GM12878 (cell line): ENCODE results near the gene INVS. TPM values are rescaled to one million over a fixed set of nuclear protein-coding genes. Genes with fewer than 3 reads are reported as not detected.

Source experiments
- ATAC-seq: fragments of 200-7000 bp; cut with Tn5 transposase; 3 replicates; pipeline ENCODE4 v1.9.1; 2020; ENCODE audit warnings: mild to moderate bottlenecking, moderate library complexity
- BruUV-seq: library from RNA; stranded (reverse); fragments of 400-500 nt; replicated peaks from 2 replicates; lab custom pipeline; 2021; lab: Mats Ljungman, UMichigan
- CTCF ChIA-PET: fragments of 300-600 bp; sonication (Branson Sonifier 250); formaldehyde crosslinking; extraction: SDS; loops from one replicate; lab custom pipeline; 2021; ENCODE audit warnings: inconsistent platforms; lab: Yijun Ruan, JAX
- POLR2A ChIA-PET: fragments of 350-600 bp; formaldehyde crosslinking; extraction: SDS; loops from one replicate; lab custom pipeline; 2021; ENCODE audit warnings: inconsistent platforms; lab: Charles Lee
- RAD21 ChIA-PET: fragments of 300-600 bp; sonication (Branson Sonifier 250); formaldehyde crosslinking; loops from one replicate; lab custom pipeline; 2023; ENCODE audit warnings: antibody characterized with exemption; ENCODE audit not compliant: unreplicated experiment; lab: Charles Lee
- SMC1A ChIA-PET: fragments of 300-600 bp; sonication (Branson Sonifier 250); formaldehyde crosslinking; loops from one replicate; lab custom pipeline; 2023; ENCODE audit not compliant: unreplicated experiment, uncharacterized antibody; lab: Charles Lee
- DNase-seq: peaks from one replicate; pipeline ENCODE4 v3.0.0-alpha.2; 2011; ENCODE audit warnings: low read depth, low spot score
- FAIRE-seq: peaks from 3 replicates; lab custom pipeline; 2011; peaks lifted over from hg19 to GRCh38; lab: Jason Lieb, UNC
- H2AFZ ChIP-seq: 2 replicates; pipeline ENCODE4 v1.6.0; 2011; ENCODE audit warnings: low read depth, low read length, control low read depth; ENCODE audit not compliant: control insufficient read depth
- H3K27ac ChIP-seq: 2 replicates; pipeline ENCODE4 v1.5.1; 2011; ENCODE audit warnings: control low read depth; ENCODE audit not compliant: control insufficient read depth, insufficient read depth
- H3K27me3 ChIP-seq, 2 experiments: replicated peaks in 1 of 2; 2 replicates each; pipeline versions ENCODE4 v1.6.0 to v1.6.1; 2011; ENCODE audit warnings: low read length in 1 of 2; ENCODE audit not compliant: control insufficient read depth in 2 of 2, insufficient read depth in 2 of 2
- H3K36me3 ChIP-seq, 2 experiments: 2 replicates each; pipeline ENCODE4 v1.5.1; 2011; ENCODE audit warnings: low read length in 1 of 2; ENCODE audit not compliant: control insufficient read depth in 2 of 2, insufficient read depth in 2 of 2
- H3K4me1 ChIP-seq: 2 replicates; pipeline ENCODE4 v1.6.1; 2011; ENCODE audit warnings: mild to moderate bottlenecking, low read length, moderate library complexity, mixed read lengths; ENCODE audit not compliant: control insufficient read depth, insufficient read depth
- H3K4me2 ChIP-seq: 2 replicates; pipeline ENCODE4 v1.6.0; 2011; ENCODE audit warnings: control low read depth; ENCODE audit not compliant: control insufficient read depth, insufficient read depth
- H3K4me3 ChIP-seq: fragments of 200-600 bp; sonication (generic); 2 replicates; pipeline ENCODE4 v1.5.1; 2016
- H3K79me2 ChIP-seq: 2 replicates; pipeline ENCODE4 v1.6.0; 2011; ENCODE audit warnings: low read length; ENCODE audit not compliant: control insufficient read depth, insufficient read depth
- H3K9ac ChIP-seq: 2 replicates; pipeline ENCODE4 v1.8.0; 2011; ENCODE audit warnings: low read length, control low read depth, mixed read lengths; ENCODE audit not compliant: control insufficient read depth, insufficient read depth
- H3K9me3 ChIP-seq: replicated peaks from 3 replicates; pipeline ENCODE4 v1.5.1; 2011; ENCODE audit warnings: mild to moderate bottlenecking, low read length; ENCODE audit not compliant: control insufficient read depth, insufficient read depth
- H4K20me1 ChIP-seq: 2 replicates; pipeline ENCODE4 v1.6.0; 2011; ENCODE audit not compliant: control insufficient read depth, insufficient read depth
- BACH1 ChIP-seq: fragments of 450-650 bp; IDR thresholded peaks from 2 replicates; pipeline ENCODE4 v1.6.1; 2017; ENCODE audit warnings: mild to moderate bottlenecking, borderline replicate concordance
- BCL11A ChIP-seq: IDR thresholded peaks from 2 replicates; pipeline ENCODE4 v1.6.1; 2011; ENCODE audit warnings: low read depth, low read length
- CBX5 ChIP-seq: sonication (generic); IDR thresholded peaks from 2 replicates; pipeline ENCODE4 v1.6.1; 2016; ENCODE audit warnings: low read depth, moderate library complexity, mild to moderate bottlenecking, inconsistent platforms
- HDGF ChIP-seq: fragments of 450-650 bp; IDR thresholded peaks from 2 replicates; pipeline ENCODE4 v1.6.1; 2016; ENCODE audit warnings: antibody characterized with exemption
- IKZF1 ChIP-seq: fragments of 450-650 bp; conservative IDR thresholded peaks from 2 replicates; pipeline ENCODE4 v1.6.1; 2017; ENCODE audit warnings: antibody characterized with exemption, mild to moderate bottlenecking
- MTA2 ChIP-seq: fragments of 450-650 bp; IDR thresholded peaks from 2 replicates; pipeline ENCODE4 v1.6.1; 2016; ENCODE audit warnings: low read depth, mild to moderate bottlenecking, moderate library complexity
- SIN3A ChIP-seq: IDR thresholded peaks from 2 replicates; pipeline ENCODE4 v1.6.1; 2012; ENCODE audit warnings: low read depth, low read length, improper control_type of control experiment
- SMAD1 ChIP-seq: fragments of 450-650 bp; IDR thresholded peaks from 2 replicates; pipeline ENCODE4 v1.6.1; 2018; ENCODE audit warnings: mild to moderate bottlenecking, low read depth; ENCODE audit not compliant: partially characterized antibody
- SPI1 ChIP-seq: IDR thresholded peaks from 2 replicates; pipeline ENCODE4 v1.6.1; 2011; ENCODE audit warnings: low read depth, mild to moderate bottlenecking, low read length, moderate library complexity, borderline replicate concordance; ENCODE audit not compliant: insufficient read depth
- STAT3 ChIP-seq: IDR thresholded peaks from 2 replicates; pipeline ENCODE4 v1.6.1; 2011; ENCODE audit warnings: low read depth, low read length, improper control_type of control experiment
- TCF3 ChIP-seq: IDR thresholded peaks from 2 replicates; pipeline ENCODE4 v1.6.1; 2012; ENCODE audit warnings: low read depth, mild to moderate bottlenecking, low read length, borderline replicate concordance; ENCODE audit not compliant: insufficient read depth
- YY1 ChIP-seq: IDR thresholded peaks from 2 replicates; pipeline ENCODE4 v1.6.1; 2011; ENCODE audit warnings: low read depth, mild to moderate bottlenecking, low read length
- ZZZ3 ChIP-seq: IDR thresholded peaks from 2 replicates; pipeline ENCODE4 v1.6.1; 2011; ENCODE audit warnings: low read depth; ENCODE audit not compliant: control insufficient read depth, insufficient read length
- WGBS: methylation state at CpG from one replicate; pipeline ENCODE4 v1.1.6; 2016; ENCODE audit warnings: low lambda C conversion rate; ENCODE audit not compliant: insufficient replicate concordance, insufficient coverage; ENCODE audit errors: missing lambda C conversion rate; 5-methylcytosine and 5-hydroxymethylcytosine counted together
- in situ Hi-C: fragments of 300-500 bp; cut with MboI; formaldehyde crosslinking; loops from 9 replicates; pipeline ENCODE4 v1.14.3; 2018; ENCODE audit warnings: mixed read lengths
- intact Hi-C: fragments of 100-400 bp; cut with micrococcal nuclease; formaldehyde crosslinking; loops from one replicate; pipeline ENCODE4 v1.14.2; 2022; ENCODE audit not compliant: unreplicated experiment
- polyA plus RNA-seq, 11 experiments: library from polyadenylated mRNA; depleted of rRNA in 4 of 11; unstranded in 6 of 11; stranded (reverse) in 5 of 11; fragments of >200 nt; fragmentation: Nextera tagmentation in 4 of 11; fragmentation: Illumina TruSeq in 1 of 11; extraction: Ambion mirVana in 4 of 11; extraction: Trizol in 1 of 11; gene quantifications; 1 replicate in 1 of 11; 2 replicates in 10 of 11; pipeline versions ENCODE4 v1.2.1 to v1.2.3, GENCODE V29; 2011 to 2016; ENCODE audit warnings: inconsistent platforms in 2 of 11, missing spikeins in 2 of 11, low read depth in 1 of 11
- total RNA-seq, 4 experiments: library from RNA; depleted of rRNA in 3 of 4; stranded (reverse); fragments of >200 nt in 3 of 4; fragmentation: Illumina TruSeq in 1 of 4; extraction: Trizol in 1 of 4; gene quantifications; 2 replicates each; pipeline versions ENCODE4 v1.2.1 to v1.2.3, GENCODE V29; 2013 to 2021
- TF ChIP-seq, protein P1 (sequence below): IDR thresholded peaks from 2 replicates; pipeline ENCODE4 v1.6.1; 2011; ENCODE audit warnings: borderline replicate concordance, low read depth, mild to moderate bottlenecking, moderate library complexity, low read length; ENCODE audit not compliant: insufficient read depth, poor library complexity, severe bottlenecking
- TF ChIP-seq, protein P2 (sequence below), 3 experiments: IDR thresholded peaks in 2 of 3; conservative IDR thresholded peaks in 1 of 3; 2 replicates each; pipeline ENCODE4 v1.5.1; 2011; ENCODE audit warnings: low read depth in 3 of 3, low read length in 3 of 3, mild to moderate bottlenecking in 3 of 3, control low read depth in 2 of 3, moderate library complexity in 2 of 3, inconsistent platforms in 1 of 3, mixed read lengths in 1 of 3; ENCODE audit not compliant: control insufficient read depth in 2 of 3, insufficient read depth in 1 of 3; ENCODE audit errors: extremely low read depth in 1 of 3
- TF ChIP-seq, protein P3 (sequence below): IDR thresholded peaks from 2 replicates; pipeline ENCODE4 v1.6.1; 2012; ENCODE audit warnings: low read length, inconsistent platforms
- TF ChIP-seq, protein P4 (sequence below): IDR thresholded peaks from 2 replicates; pipeline ENCODE4 v1.6.1; 2012; ENCODE audit warnings: low read depth, low read length, improper control_type of control experiment

The INVS gene
- total and polyA plus RNA-seq, 10 of the 15 experiments (the other 5 are each of a cell fraction or from before 2014, with no cell fraction given), result 0.93 to 20.8 (median 13.2) TPM

DNA sequence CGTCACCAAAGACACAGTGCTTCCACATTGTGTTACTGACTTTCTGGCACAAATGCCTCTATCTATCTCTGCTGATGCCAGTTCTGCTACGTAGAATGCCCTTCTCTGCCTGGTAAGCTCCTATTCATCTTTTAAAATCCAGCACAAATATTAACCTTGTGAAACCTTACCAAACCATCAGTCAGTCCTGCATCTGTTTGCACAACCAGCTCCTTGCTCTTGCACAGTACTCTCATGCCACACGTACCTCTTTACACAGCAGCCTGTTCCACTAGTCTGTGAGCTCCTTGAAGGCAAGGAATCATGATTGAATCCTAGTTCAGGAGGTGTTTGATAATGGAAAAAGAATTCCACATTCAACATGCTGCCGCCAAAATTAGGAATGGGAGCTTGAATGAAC, 197.4 kb downstream of the INVS start:
- Histone ChIP-seq H3K4me2 (no peak overlapping the region), H4K20me1 (no peaks in the 10 kb centered on the region), H3K27me3 (no peaks in the 10 kb centered on the region), H3K4me3 (no peak overlapping the region), H3K27ac (no peak overlapping the region), H3K9me3 (no peaks in the 10 kb centered on the region), H3K36me3 (peaks cover 22 to 33% of the 10 kb centered on the region in 2 experiments), H3K4me1 (no peaks in the 10 kb centered on the region), H3K9ac (no peak overlapping the region), H3K79me2 (no peaks in the 10 kb centered on the region), H2AFZ (no peak overlapping the region)
- SMC1A ChIA-PET, result interaction anchor here (1.3 to 1.6 kb wide), 2 partner anchors 12 to 45 kb away, joined by 3 to 4 read pairs; no protein-coding TSS in a partner anchor
- intact Hi-C loops (no loop called here), in situ Hi-C loops (no loop called here)
- ATAC-seq, result no peak
- no peak for DNase-seq
- CTCF ChIA-PET, result interaction anchor here (1.0 to 1.1 kb wide), 2 partner anchors 9 to 28 kb away, joined by 3 read pairs; no protein-coding TSS in a partner anchor
- BruUV-seq, result no TSS peak
- no peak for FAIRE-seq
- POLR2A ChIA-PET, result no interaction called here
- RAD21 ChIA-PET, result no interaction called here
- WGBS, result 99% methylated on average over 4 of the region's 4 CpGs
- TF ChIP-seq IKZF1 (no peak), HDGF (no peak), BACH1 (no peak), SPI1 (no peak), SIN3A (no peak), BCL11A (no peak), CBX5 (no peak), SMAD1 (no peak), MTA2 (no peak), YY1 (no peak), STAT3 (no peak), TCF3 (no peak), ZZZ3 (no peak)
- TF ChIP-seq, protein P1, sequence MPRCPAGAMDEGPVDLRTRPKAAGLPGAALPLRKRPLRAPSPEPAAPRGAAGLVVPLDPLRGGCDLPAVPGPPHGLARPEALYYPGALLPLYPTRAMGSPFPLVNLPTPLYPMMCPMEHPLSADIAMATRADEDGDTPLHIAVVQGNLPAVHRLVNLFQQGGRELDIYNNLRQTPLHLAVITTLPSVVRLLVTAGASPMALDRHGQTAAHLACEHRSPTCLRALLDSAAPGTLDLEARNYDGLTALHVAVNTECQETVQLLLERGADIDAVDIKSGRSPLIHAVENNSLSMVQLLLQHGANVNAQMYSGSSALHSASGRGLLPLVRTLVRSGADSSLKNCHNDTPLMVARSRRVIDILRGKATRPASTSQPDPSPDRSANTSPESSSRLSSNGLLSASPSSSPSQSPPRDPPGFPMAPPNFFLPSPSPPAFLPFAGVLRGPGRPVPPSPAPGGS, result no peak
- TF ChIP-seq, protein P2, sequence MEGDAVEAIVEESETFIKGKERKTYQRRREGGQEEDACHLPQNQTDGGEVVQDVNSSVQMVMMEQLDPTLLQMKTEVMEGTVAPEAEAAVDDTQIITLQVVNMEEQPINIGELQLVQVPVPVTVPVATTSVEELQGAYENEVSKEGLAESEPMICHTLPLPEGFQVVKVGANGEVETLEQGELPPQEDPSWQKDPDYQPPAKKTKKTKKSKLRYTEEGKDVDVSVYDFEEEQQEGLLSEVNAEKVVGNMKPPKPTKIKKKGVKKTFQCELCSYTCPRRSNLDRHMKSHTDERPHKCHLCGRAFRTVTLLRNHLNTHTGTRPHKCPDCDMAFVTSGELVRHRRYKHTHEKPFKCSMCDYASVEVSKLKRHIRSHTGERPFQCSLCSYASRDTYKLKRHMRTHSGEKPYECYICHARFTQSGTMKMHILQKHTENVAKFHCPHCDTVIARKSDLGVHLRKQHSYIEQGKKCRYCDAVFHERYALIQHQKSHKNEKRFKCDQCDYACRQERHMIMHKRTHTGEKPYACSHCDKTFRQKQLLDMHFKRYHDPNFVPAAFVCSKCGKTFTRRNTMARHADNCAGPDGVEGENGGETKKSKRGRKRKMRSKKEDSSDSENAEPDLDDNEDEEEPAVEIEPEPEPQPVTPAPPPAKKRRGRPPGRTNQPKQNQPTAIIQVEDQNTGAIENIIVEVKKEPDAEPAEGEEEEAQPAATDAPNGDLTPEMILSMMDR (IDR thresholded peaks at IDR 0.05 in 2 of 3, conservative IDR thresholded peaks at IDR 0.05 in 1 of 3; ENCODE audit: control insufficient read depth in 2 of 3, extremely low read depth in 1 of 3, insufficient read depth in 1 of 3, low read depth in 3 of 3, low read length in 3 of 3), result no peak
- TF ChIP-seq, protein P3, sequence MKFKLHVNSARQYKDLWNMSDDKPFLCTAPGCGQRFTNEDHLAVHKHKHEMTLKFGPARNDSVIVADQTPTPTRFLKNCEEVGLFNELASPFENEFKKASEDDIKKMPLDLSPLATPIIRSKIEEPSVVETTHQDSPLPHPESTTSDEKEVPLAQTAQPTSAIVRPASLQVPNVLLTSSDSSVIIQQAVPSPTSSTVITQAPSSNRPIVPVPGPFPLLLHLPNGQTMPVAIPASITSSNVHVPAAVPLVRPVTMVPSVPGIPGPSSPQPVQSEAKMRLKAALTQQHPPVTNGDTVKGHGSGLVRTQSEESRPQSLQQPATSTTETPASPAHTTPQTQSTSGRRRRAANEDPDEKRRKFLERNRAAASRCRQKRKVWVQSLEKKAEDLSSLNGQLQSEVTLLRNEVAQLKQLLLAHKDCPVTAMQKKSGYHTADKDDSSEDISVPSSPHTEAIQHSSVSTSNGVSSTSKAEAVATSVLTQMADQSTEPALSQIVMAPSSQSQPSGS, result no peak
- TF ChIP-seq, protein P4, sequence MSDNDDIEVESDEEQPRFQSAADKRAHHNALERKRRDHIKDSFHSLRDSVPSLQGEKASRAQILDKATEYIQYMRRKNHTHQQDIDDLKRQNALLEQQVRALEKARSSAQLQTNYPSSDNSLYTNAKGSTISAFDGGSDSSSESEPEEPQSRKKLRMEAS, result no peak
